Smooth muscle cell (in vitro differentiated cells): ENCODE results near the gene SPTLC1. TPM values are rescaled to one million over a fixed set of nuclear protein-coding genes. Genes with fewer than 3 reads are reported as not detected.

ENCODE experiments used
- DNase-seq: peaks from one replicate; lab custom pipeline; 2025; ENCODE audit not compliant: unreplicated experiment; lab: John Stamatoyannopoulos, UW
- H2AFZ ChIP-seq: fragments of 200-600 bp; sonication (generic); 2 replicates; pipeline ENCODE4 v1.6.0; 2016; ENCODE audit warnings: antibody characterized with exemption, low read depth, mild to moderate bottlenecking
- H3F3A ChIP-seq: fragments of 200-600 bp; sonication (generic); 2 replicates; pipeline ENCODE4 v1.6.0; 2017; ENCODE audit warnings: antibody characterized with exemption, low read depth
- H3K27ac ChIP-seq: fragments of 200-600 bp; sonication (generic); 2 replicates; pipeline ENCODE4 v1.5.1; 2016; ENCODE audit warnings: low read depth, mild to moderate bottlenecking
- H3K27me3 ChIP-seq: fragments of 200-600 bp; sonication (generic); 2 replicates; pipeline ENCODE4 v1.6.1; 2016; ENCODE audit warnings: low read depth, mild to moderate bottlenecking
- H3K36me3 ChIP-seq: fragments of 200-600 bp; sonication (generic); 2 replicates; pipeline ENCODE4 v1.5.1; 2016; ENCODE audit warnings: low read depth
- H3K4me1 ChIP-seq: fragments of 200-600 bp; sonication (generic); 2 replicates; pipeline ENCODE4 v1.5.1; 2016; ENCODE audit warnings: low read depth
- H3K4me2 ChIP-seq: fragments of 200-600 bp; sonication (generic); 2 replicates; pipeline ENCODE4 v1.6.0; 2016; ENCODE audit warnings: mild to moderate bottlenecking
- H3K4me3 ChIP-seq: fragments of 200-600 bp; sonication (generic); 2 replicates; pipeline ENCODE4 v1.5.1; 2016; ENCODE audit warnings: mild to moderate bottlenecking
- H3K79me2 ChIP-seq: fragments of 200-600 bp; sonication (generic); 2 replicates; pipeline ENCODE4 v1.6.0; 2016; ENCODE audit warnings: low read depth, mild to moderate bottlenecking
- H3K9ac ChIP-seq: fragments of 200-600 bp; sonication (generic); 2 replicates; pipeline ENCODE4 v1.6.0; 2016; ENCODE audit warnings: low read depth
- H3K9me3 ChIP-seq: fragments of 200-600 bp; sonication (generic); replicated peaks from 2 replicates; pipeline ENCODE4 v1.5.1; 2016; ENCODE audit warnings: low read depth
- H4K20me1 ChIP-seq: fragments of 200-600 bp; sonication (generic); 2 replicates; pipeline ENCODE4 v1.6.0; 2016; ENCODE audit warnings: low read depth
- CTCF ChIP-seq: fragments of 200-600 bp; sonication (generic); IDR thresholded peaks from 2 replicates; pipeline ENCODE4 v1.5.1; 2017; ENCODE audit warnings: borderline replicate concordance, mild to moderate bottlenecking, antibody characterized with exemption; ENCODE audit not compliant: insufficient read depth, poor library complexity, severe bottlenecking
- WGBS: methylation state at CpG from one replicate; pipeline ENCODE4 v1.1.7; 2016; ENCODE audit warnings: low lambda C conversion rate; 5-methylcytosine and 5-hydroxymethylcytosine counted together
- polyA plus RNA-seq: library from polyadenylated mRNA; unstranded; fragments of >200 nt; fragmentation: Nextera tagmentation; extraction: Ambion mirVana; gene quantifications from 2 replicates; pipeline ENCODE4 v1.2.1, GENCODE V29; 2016
- total RNA-seq: library from RNA; depleted of rRNA; stranded (reverse); fragments of >200 nt; gene quantifications from 2 replicates; pipeline ENCODE4 v1.2.3, GENCODE V29; 2014

The SPTLC1 gene
- total and polyA plus RNA-seq, 2 experiments from 2014 or later = 75.6 to 168 TPM

DNA sequence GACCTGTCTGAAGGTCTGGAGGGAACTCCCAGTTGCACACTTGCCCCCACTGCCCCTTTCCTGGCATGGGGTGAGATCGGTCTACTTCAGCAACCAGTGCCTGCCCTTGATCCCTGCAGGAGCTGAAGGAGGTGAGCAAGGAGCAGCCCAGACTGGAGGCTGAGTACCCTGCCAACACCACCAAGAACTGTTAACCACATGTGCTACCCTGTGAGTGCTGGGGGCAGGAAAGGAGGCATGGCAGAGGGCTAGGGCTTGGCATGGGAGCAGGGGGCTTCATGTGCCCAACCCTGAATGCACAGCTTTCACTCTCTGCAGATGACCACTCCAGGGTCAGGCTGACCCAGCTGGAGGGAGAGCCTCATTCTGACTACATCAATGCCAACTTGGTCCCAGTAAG, 17.3 kb upstream of the SPTLC1 start:
- Histone ChIP-seq H3K4me1 (no peaks in the 10 kb centered on the region), H4K20me1 (no peaks in the 10 kb centered on the region), H3K9ac (no peak overlapping the region), H3K4me2 (no peak overlapping the region), H3K36me3 (no peaks in the 10 kb centered on the region), H3K27ac (no peak overlapping the region), H3F3A (no peaks in the 10 kb centered on the region), H3K27me3 (no peaks in the 10 kb centered on the region), H3K9me3 (no peaks in the 10 kb centered on the region), H3K4me3 (no peak overlapping the region), H2AFZ (no peak overlapping the region), H3K79me2 (no peaks in the 10 kb centered on the region)
- DNase-seq = no peak
- WGBS = 93% methylated on average over 1 of the region's 1 CpG
- TF ChIP-seq CTCF = no peak

DNA sequence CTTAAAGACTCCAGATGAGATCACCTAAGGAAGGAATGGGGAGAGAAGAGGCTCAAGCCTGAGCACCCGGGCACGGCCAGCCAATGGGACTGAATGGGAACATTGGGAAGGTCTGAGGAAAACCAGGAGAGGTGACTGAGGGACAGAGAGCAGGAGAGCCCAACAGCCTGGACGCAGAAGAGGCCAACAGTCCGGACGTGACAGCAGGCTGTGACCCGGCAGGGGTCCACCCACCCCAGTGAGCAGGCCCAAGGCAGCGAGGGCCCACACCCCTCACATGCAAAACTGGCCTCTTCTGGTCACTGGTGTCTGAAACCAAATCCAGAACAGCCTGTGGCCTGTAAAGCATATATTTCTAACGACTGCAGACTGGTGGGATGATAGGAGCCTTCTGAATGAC, 7.6 kb upstream of the SPTLC1 start:
- Histone ChIP-seq H3K9me3 (no peaks in the 10 kb centered on the region), H3K79me2 (no peaks in the 10 kb centered on the region), H2AFZ (no peak overlapping the region), H3K36me3 (no peaks in the 10 kb centered on the region), H3K9ac (no peak overlapping the region), H3K4me2 (no peak overlapping the region), H3K4me1 (no peaks in the 10 kb centered on the region), H3F3A (no peaks in the 10 kb centered on the region), H3K27ac (no peak overlapping the region), H3K27me3 (no peaks in the 10 kb centered on the region), H3K4me3 (no peak overlapping the region), H4K20me1 (no peaks in the 10 kb centered on the region)
- DNase-seq = no peak
- 72% methylated on average over 8 of the region's 8 CpGs for WGBS
- no peak for TF ChIP-seq CTCF

DNA sequence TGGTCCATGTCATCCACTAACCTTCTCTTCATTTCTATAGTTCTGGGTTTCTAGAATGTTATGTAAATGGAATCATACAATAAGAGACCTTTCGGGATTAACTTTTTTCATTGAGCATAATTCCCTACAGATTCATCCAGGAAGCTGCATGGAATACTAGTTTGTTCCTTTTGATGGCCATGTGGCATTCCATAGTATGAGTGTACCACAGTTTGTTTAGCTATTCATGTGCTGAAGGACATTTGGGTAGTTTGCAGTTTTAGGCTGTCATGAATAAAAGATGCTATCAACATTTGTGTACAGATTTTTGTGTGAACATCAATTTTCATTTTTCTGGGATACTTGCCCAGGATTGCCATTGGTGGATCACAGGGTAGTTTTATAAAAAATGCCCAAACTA, 6.8 kb upstream of the SPTLC1 start:
- no peak for DNase-seq
- no peaks in the 10 kb centered on the region for H3K79me2 ChIP-seq
- H3K4me2 ChIP-seq = no peak overlapping the region
- 94% methylated on average over 1 of the region's 1 CpG for WGBS
- no peak for TF ChIP-seq CTCF
- no peaks in the 10 kb centered on the region for H3K4me1 ChIP-seq
- H3K9me3 ChIP-seq = no peaks in the 10 kb centered on the region
- H4K20me1 ChIP-seq = no peaks in the 10 kb centered on the region
- no peak overlapping the region for H2AFZ ChIP-seq
- no peak overlapping the region for H3K4me3 ChIP-seq
- H3K27ac ChIP-seq = no peak overlapping the region
- H3K9ac ChIP-seq = no peak overlapping the region
- no peaks in the 10 kb centered on the region for H3K36me3 ChIP-seq
- no peaks in the 10 kb centered on the region for H3K27me3 ChIP-seq
- no peaks in the 10 kb centered on the region for H3F3A ChIP-seq

DNA sequence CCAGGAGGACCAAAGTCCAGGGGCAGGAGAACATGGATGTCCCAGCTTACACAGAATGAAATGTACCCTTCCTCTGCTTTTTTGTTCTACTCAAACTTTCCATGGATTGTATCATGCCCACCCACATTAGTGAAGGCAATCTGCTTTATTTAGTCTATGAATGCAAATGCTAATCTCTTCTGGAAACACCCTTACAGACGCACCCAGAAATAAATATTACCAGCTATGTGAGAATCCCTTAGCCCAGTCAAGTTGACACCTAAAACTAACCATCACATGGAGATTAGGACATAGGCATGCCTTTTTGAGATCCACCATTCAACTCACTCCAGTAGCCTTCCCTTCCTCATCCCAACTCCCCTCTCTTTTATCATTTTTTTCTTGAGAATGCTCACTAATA, 6.1 kb upstream of the SPTLC1 start:
- no peak overlapping the region for H3K4me2 ChIP-seq
- DNase-seq = no peak
- H3K4me1 ChIP-seq = no peaks in the 10 kb centered on the region
- no peak for TF ChIP-seq CTCF
- no peaks in the 10 kb centered on the region for H3K36me3 ChIP-seq
- no peak overlapping the region for H3K27ac ChIP-seq
- H3F3A ChIP-seq = no peaks in the 10 kb centered on the region
- no peaks in the 10 kb centered on the region for H3K9me3 ChIP-seq
- no peaks in the 10 kb centered on the region for H4K20me1 ChIP-seq
- H3K27me3 ChIP-seq = no peaks in the 10 kb centered on the region
- WGBS = 58% methylated on average over 1 of the region's 1 CpG
- no peak overlapping the region for H2AFZ ChIP-seq
- no peak overlapping the region for H3K4me3 ChIP-seq
- no peak overlapping the region for H3K9ac ChIP-seq
- no peaks in the 10 kb centered on the region for H3K79me2 ChIP-seq
